Lower lobe of right lung (tissue), 2 donors: Measurements from ENCODE around the gene ZNHIT3. TPM values are rescaled to one million over a fixed set of nuclear protein-coding genes. Genes with fewer than 3 reads are reported as not detected.

ENCODE experiments used
- ATAC-seq, 2 donors: fragments of 200-7000 bp; cut with Tn5 transposase; one replicate each; pipeline ENCODE4 v1.9.1; 2020 to 2022; ENCODE audit warnings: mild to moderate bottlenecking in 2 of 2, moderate library complexity in 2 of 2
- DNase-seq: peaks from one replicate; pipeline ENCODE4 v3.0.0-alpha.2; 2020
- H3K27ac ChIP-seq: fragments of 200-600 bp; one replicate; pipeline ENCODE4 v1.8.0; 2022
- H3K27me3 ChIP-seq: fragments of 200-600 bp; one replicate; pipeline ENCODE4 v1.8.0; 2022; ENCODE audit warnings: low read depth
- H3K36me3 ChIP-seq: fragments of 200-600 bp; one replicate; pipeline ENCODE4 v1.8.0; 2022; ENCODE audit warnings: mild to moderate bottlenecking
- H3K4me1 ChIP-seq: fragments of 200-600 bp; one replicate; pipeline ENCODE4 v1.8.0; 2022
- H3K4me3 ChIP-seq: fragments of 200-600 bp; one replicate; pipeline ENCODE4 v1.8.0; 2022; ENCODE audit warnings: mild to moderate bottlenecking
- H3K9me3 ChIP-seq: fragments of 200-600 bp; one replicate; pipeline ENCODE4 v1.8.0; 2022
- CTCF ChIP-seq: fragments of 200-600 bp; IDR thresholded peaks from one replicate; pipeline ENCODE4 v1.8.0; 2022; ENCODE audit warnings: antibody characterized with exemption, mild to moderate bottlenecking
- intact Hi-C: fragments of 100-400 bp; cut with DNase I; formaldehyde crosslinking; loops from one replicate; pipeline ENCODE4 v1.11.0; 2022
- total RNA-seq: library from RNA; stranded (reverse); fragmentation: NEBNext Ultra II Directional; extraction: Animal tissue kit (Norgen Biotek cat#: 25700); gene quantifications from one replicate; pipeline ENCODE4 v1.2.1, GENCODE V29; 2021
- donor health status: DM: no; HTN: yes; CAD: no; lungs with severe emphysema.

The ZNHIT3 gene
- total RNA-seq, 1 donor from 2014 or later = 30.1 TPM

- no peak overlapping the region for H3K27ac ChIP-seq
- H3K27me3 ChIP-seq = no peaks in the 10 kb centered on the region
- no peaks in the 10 kb centered on the region for H3K4me1 ChIP-seq
- DNase-seq = no peak
- no peak overlapping the region for H3K4me3 ChIP-seq
- peaks cover 89% of the 10 kb centered on the region for H3K36me3 ChIP-seq
- intact Hi-C loops = no loop called here
- no peak for TF ChIP-seq CTCF
- no peaks in the 10 kb centered on the region for H3K9me3 ChIP-seq
- no peak for ATAC-seq
Observed at GRCh38 chr17:36524428-36524876, 38.0 kb downstream of the ZNHIT3 start.

- ATAC-seq = no peak
Observed at GRCh38 chr17:36525113-36525512, 38.6 kb downstream of the ZNHIT3 start.

GRCh38 chr17:36525888-36526287 is 39.4 kb downstream of the ZNHIT3 start:
- ATAC-seq = no peak
- Histone ChIP-seq H3K36me3 (peaks cover 85% of the 10 kb centered on the region), H3K9me3 (no peaks in the 10 kb centered on the region), H3K4me3 (no peak overlapping the region), H3K27ac (no peak overlapping the region), H3K27me3 (no peaks in the 10 kb centered on the region), H3K4me1 (no peaks in the 10 kb centered on the region)
- intact Hi-C loops = no loop called here
- DNase-seq = no peak
- no peak for TF ChIP-seq CTCF

More at GRCh38 chr17:36525113-36525512, 38.6 kb downstream of the ZNHIT3 start:
- intact Hi-C loops = no loop called here
- Histone ChIP-seq H3K36me3 (peaks cover 90% of the 10 kb centered on the region), H3K4me3 (no peak overlapping the region), H3K27ac (no peak overlapping the region), H3K9me3 (no peaks in the 10 kb centered on the region), H3K4me1 (no peaks in the 10 kb centered on the region), H3K27me3 (no peaks in the 10 kb centered on the region)
- TF ChIP-seq CTCF = no peak
- no peak for DNase-seq

- H3K27me3 ChIP-seq = no peaks in the 10 kb centered on the region
- ATAC-seq (no peak), DNase-seq (no peak)
- H3K4me1 ChIP-seq = no peaks in the 10 kb centered on the region
- no peak for TF ChIP-seq CTCF
- H3K4me3 ChIP-seq = no peak overlapping the region
- no peak overlapping the region for H3K27ac ChIP-seq
- intact Hi-C loops = no loop called here
- H3K9me3 ChIP-seq = no peaks in the 10 kb centered on the region
- H3K36me3 ChIP-seq = peaks cover 85% of the 10 kb centered on the region
Observed at GRCh38 chr17:36527621-36528250, 41.3 kb downstream of the ZNHIT3 start.

- no peak for ATAC-seq
- H3K4me3 ChIP-seq = no peak overlapping the region
Observed at GRCh38 chr17:36529121-36529520, 42.6 kb downstream of the ZNHIT3 start.

More at GRCh38 chr17:36529121-36529520, 42.6 kb downstream of the ZNHIT3 start:
- no peaks in the 10 kb centered on the region for H3K27me3 ChIP-seq
- no peak for TF ChIP-seq CTCF
- H3K4me1 ChIP-seq = peaks cover 7% of the 10 kb centered on the region
- intact Hi-C loops = no loop called here
- peaks cover 82% of the 10 kb centered on the region for H3K36me3 ChIP-seq
- H3K27ac ChIP-seq = no peak overlapping the region
- no peak for DNase-seq
- H3K9me3 ChIP-seq = no peaks in the 10 kb centered on the region
